ENCODE data around the gene HS2ST1.

HS2ST1 gene

GRCh38 chr1:86991549-86992186, 77.2 kb downstream of the HS2ST1 start:
- TF ChIP-seq CTCF (IDR thresholded peaks at IDR 0.05; ENCODE audit: unreplicated experiment in 3 of 3) = no peak
- no peak overlapping the region for H3K27ac Mint-ChIP-seq
- no peaks in the 10 kb centered on the region for H3K9me3 Mint-ChIP-seq
- H3K36me3 Mint-ChIP-seq (ENCODE audit: low read depth) = peaks cover 4% of the 10 kb centered on the region
- no peak overlapping the region for H3K4me3 Mint-ChIP-seq
- H3K27me3 Mint-ChIP-seq (ENCODE audit: low read depth) = no peaks in the 10 kb centered on the region
- H3K4me1 Mint-ChIP-seq = peaks cover 11% of the 10 kb centered on the region

- Mint-ChIP-seq H3K27me3 (ENCODE audit: low read depth) (no peaks in the 10 kb centered on the region), H3K4me3 (no peak overlapping the region), H3K9me3 (no peaks in the 10 kb centered on the region), H3K27ac (peak overlapping the region in 2 of 3 experiments; percentile 9 to 17), H3K4me1 (peaks cover 11% of the 10 kb centered on the region), H3K36me3 (ENCODE audit: low read depth) (peaks cover 4% of the 10 kb centered on the region)
- TF ChIP-seq CTCF (IDR thresholded peaks at IDR 0.05; ENCODE audit: unreplicated experiment in 3 of 3) = no peak
Observed at GRCh38 chr1:86992861-86993260, 78.4 kb downstream of the HS2ST1 start.

GRCh38 chr1:86993269-86993985, 79.0 kb downstream of the HS2ST1 start:
- H3K4me1 Mint-ChIP-seq = peaks cover 11% of the 10 kb centered on the region
- no peak overlapping the region for H3K4me3 Mint-ChIP-seq
- H3K27me3 Mint-ChIP-seq (ENCODE audit: low read depth) = no peaks in the 10 kb centered on the region
- TF ChIP-seq CTCF (IDR thresholded peaks at IDR 0.05; ENCODE audit: unreplicated experiment in 3 of 3) = no peak
- peaks cover 4% of the 10 kb centered on the region for H3K36me3 Mint-ChIP-seq (ENCODE audit: low read depth)
- peak overlapping the region in 2 of 3 experiments; percentile 45 to 58 for H3K27ac Mint-ChIP-seq
- no peaks in the 10 kb centered on the region for H3K9me3 Mint-ChIP-seq

GRCh38 chr1:86994061-86994460, 79.6 kb downstream of the HS2ST1 start:
- no peaks in the 10 kb centered on the region for H3K9me3 Mint-ChIP-seq
- H3K27ac Mint-ChIP-seq = peak overlapping the region in 1 of 3 experiments; percentile 45
- H3K4me3 Mint-ChIP-seq = no peak overlapping the region
- no peak for TF ChIP-seq CTCF (IDR thresholded peaks at IDR 0.05; ENCODE audit: unreplicated experiment in 3 of 3)
- H3K4me1 Mint-ChIP-seq = peaks cover 11% of the 10 kb centered on the region
- H3K27me3 Mint-ChIP-seq (ENCODE audit: low read depth) = no peaks in the 10 kb centered on the region
- peaks cover 4% of the 10 kb centered on the region for H3K36me3 Mint-ChIP-seq (ENCODE audit: low read depth)

GRCh38 chr1:86997538-86997937, 83.1 kb downstream of the HS2ST1 start:
- H3K4me1 Mint-ChIP-seq = peaks cover 11% of the 10 kb centered on the region
- H3K36me3 Mint-ChIP-seq (ENCODE audit: low read depth) = peaks cover 9% of the 10 kb centered on the region
- no peak overlapping the region for H3K27ac Mint-ChIP-seq
- no peak for TF ChIP-seq CTCF (IDR thresholded peaks at IDR 0.05; ENCODE audit: unreplicated experiment in 3 of 3)
- no peak overlapping the region for H3K4me3 Mint-ChIP-seq
- H3K9me3 Mint-ChIP-seq = peaks cover under 1% of the 10 kb centered on the region
- no peaks in the 10 kb centered on the region for H3K27me3 Mint-ChIP-seq (ENCODE audit: low read depth)
